Amniotic stem cell (primary cell): ENCODE results near the gene ZNF2.

ENCODE experiments used
- DNase-seq: peaks from one replicate; lab custom pipeline; 2025; lab: John Stamatoyannopoulos, UW

ZNF2 gene

GRCh38 chr2:95206096-95206495, 40.5 kb downstream of the ZNF2 start:
- no peak for DNase-seq

GRCh38 chr2:95207111-95207961, 41.7 kb downstream of the ZNF2 start, which contains the start of gene ZNF892:
Gene ZNF892, plus strand, starts transcription at chr2:95207521. Its CDS starts 295 bp downstream, at chr2:95207816.
- DNase-seq: peak; percentile 74

GRCh38 chr2:95208106-95208505, 42.5 kb downstream of the ZNF2 start:
- no peak for DNase-seq

- DNase-seq: no peak
Observed at GRCh38 chr2:95215018-95215612, 49.5 kb downstream of the ZNF2 start.

- DNase-seq: no peak
Observed at GRCh38 chr2:95220449-95220848, 54.8 kb downstream of the ZNF2 start.

- DNase-seq: no peak
Observed at GRCh38 chr2:95225658-95226057, 60.0 kb downstream of the ZNF2 start.

- peak; percentile 3 for DNase-seq
Observed at GRCh38 chr2:95231723-95232122, 66.1 kb downstream of the ZNF2 start.

- DNase-seq: no peak
Observed at GRCh38 chr2:95232232-95232631, 66.6 kb downstream of the ZNF2 start.
